Neural crest cell (in vitro differentiated cells): Measurements from ENCODE around the gene ECEL1. TPM values are rescaled to one million over a fixed set of nuclear protein-coding genes. Genes with fewer than 3 reads are reported as not detected.
A peak's percentile ranks its signal among the peaks of the same experiment; 100 is the strongest.

Experiments
- DNase-seq: peaks from one replicate; pipeline ENCODE4 v3.0.0; 2021; ENCODE audit warnings: low read depth, mixed read lengths, low spot score
- H3K27ac Mint-ChIP-seq: one replicate; pipeline ENCODE4 v1.8.0; 2021; ENCODE audit warnings: mild to moderate bottlenecking, mixed read lengths; ENCODE audit not compliant: unreplicated experiment
- H3K27me3 Mint-ChIP-seq: 2 replicates; pipeline ENCODE4 v1.8.0; 2021; ENCODE audit warnings: low read depth, mild to moderate bottlenecking, mixed read lengths
- H3K36me3 Mint-ChIP-seq: 2 replicates; pipeline ENCODE4 v1.8.0; 2021; ENCODE audit warnings: low read depth, mild to moderate bottlenecking, mixed read lengths
- H3K4me1 Mint-ChIP-seq: 2 replicates; pipeline ENCODE4 v1.8.0; 2021; ENCODE audit warnings: mixed read lengths
- H3K4me3 Mint-ChIP-seq: one replicate; pipeline ENCODE4 v1.8.0; 2021; ENCODE audit warnings: mild to moderate bottlenecking, mixed read lengths
- H3K9me3 Mint-ChIP-seq: 2 replicates; pipeline ENCODE4 v1.8.0; 2021; ENCODE audit warnings: mixed read lengths
- CTCF ChIP-seq: fragments of 200-600 bp; sonication (generic); conservative IDR thresholded peaks from 2 replicates; pipeline ENCODE4 v1.5.0; 2021; ENCODE audit warnings: antibody characterized with exemption, mild to moderate bottlenecking
- total RNA-seq: library from RNA; stranded (reverse); gene quantifications from 2 replicates; pipeline ENCODE4 v1.2.1, GENCODE V29; 2021

The ECEL1 gene
- total RNA-seq, 1 donor from 2014 or later = 43.9 TPM

- peaks cover 15% of the 10 kb centered on the region for H3K4me1 Mint-ChIP-seq
- peaks cover 4% of the 10 kb centered on the region for H3K36me3 Mint-ChIP-seq
- no peak for TF ChIP-seq CTCF
- peaks cover 3% of the 10 kb centered on the region for H3K9me3 Mint-ChIP-seq
- no peak for DNase-seq
- H3K4me3 Mint-ChIP-seq = no peak overlapping the region
- no peak overlapping the region for H3K27ac Mint-ChIP-seq
- H3K27me3 Mint-ChIP-seq = peaks cover 10% of the 10 kb centered on the region
Measured at GRCh38 chr2:232532419-232532818, 44.8 kb upstream of the ECEL1 start.

GRCh38 chr2:232530626-232531260, 43.1 kb upstream of the ECEL1 start:
- DNase-seq = no peak
- Mint-ChIP-seq H3K9me3 (no peaks in the 10 kb centered on the region), H3K27me3 (peaks cover 15% of the 10 kb centered on the region), H3K27ac (no peak overlapping the region), H3K36me3 (no peaks in the 10 kb centered on the region), H3K4me1 (peaks cover 15% of the 10 kb centered on the region), H3K4me3 (peak overlapping the region; percentile 7)
- no peak for TF ChIP-seq CTCF

GRCh38 chr2:232529806-232530547, 42.3 kb upstream of the ECEL1 start:
- DNase-seq = no peak
- Mint-ChIP-seq H3K27me3 (peaks cover 18% of the 10 kb centered on the region), H3K36me3 (no peaks in the 10 kb centered on the region), H3K9me3 (no peaks in the 10 kb centered on the region), H3K4me3 (no peak overlapping the region), H3K27ac (peak overlapping the region; percentile 19), H3K4me1 (peaks cover 15% of the 10 kb centered on the region)
- no peak for TF ChIP-seq CTCF

GRCh38 chr2:232528746-232529460, 41.3 kb upstream of the ECEL1 start:
- H3K9me3 Mint-ChIP-seq = no peaks in the 10 kb centered on the region
- no peak overlapping the region for H3K4me3 Mint-ChIP-seq
- DNase-seq = no peak
- peaks cover 23% of the 10 kb centered on the region for H3K27me3 Mint-ChIP-seq
- peaks cover 12% of the 10 kb centered on the region for H3K4me1 Mint-ChIP-seq
- H3K27ac Mint-ChIP-seq = no peak overlapping the region
- no peak for TF ChIP-seq CTCF
- H3K36me3 Mint-ChIP-seq = no peaks in the 10 kb centered on the region

- peaks cover 4% of the 10 kb centered on the region for H3K4me1 Mint-ChIP-seq
- no peak for DNase-seq
- peak overlapping the region; percentile 78 for H3K27ac Mint-ChIP-seq
- peaks cover 29% of the 10 kb centered on the region for H3K27me3 Mint-ChIP-seq
- TF ChIP-seq CTCF = no peak
- H3K4me3 Mint-ChIP-seq = peak overlapping the region; percentile 41
- no peaks in the 10 kb centered on the region for H3K9me3 Mint-ChIP-seq
- no peaks in the 10 kb centered on the region for H3K36me3 Mint-ChIP-seq
Measured at GRCh38 chr2:232527905-232528470, 40.4 kb upstream of the ECEL1 start.
